GM23338 (cell line): ENCODE measurements around the gene DUSP18. TPM values are rescaled to one million over a fixed set of nuclear protein-coding genes. Genes with fewer than 3 reads are reported as not detected.

ENCODE experiments used
- ATAC-seq: fragments of 200-7000 bp; cut with Tn5 transposase; 3 replicates; pipeline ENCODE4 v1.9.1; 2020
- DNase-seq: peaks from one replicate; pipeline ENCODE4 v3.0.0-alpha.2; 2015; ENCODE audit warnings: low spot score
- H2AFZ ChIP-seq: fragments of 200-600 bp; sonication (generic); 2 replicates; pipeline ENCODE4 v1.8.0; 2016; ENCODE audit warnings: antibody characterized with exemption, mild to moderate bottlenecking, moderate library complexity
- H3F3A ChIP-seq: fragments of 200-600 bp; sonication (generic); replicated peaks from 2 replicates; pipeline ENCODE4 v1.8.0; 2017; ENCODE audit warnings: antibody characterized with exemption, mixed run types, low read depth
- H3K27ac ChIP-seq: fragments of 200-600 bp; sonication (generic); 2 replicates; pipeline ENCODE4 v1.6.1; 2016; ENCODE audit warnings: low read depth
- H3K27me3 ChIP-seq: fragments of 200-600 bp; sonication (generic); 2 replicates; pipeline ENCODE4 v1.8.0; 2016; ENCODE audit warnings: mild to moderate bottlenecking, mixed run types, moderate library complexity; ENCODE audit not compliant: insufficient read depth
- H3K36me3 ChIP-seq: fragments of 200-600 bp; sonication (generic); 2 replicates; pipeline ENCODE4 v1.8.0; 2016; ENCODE audit warnings: mild to moderate bottlenecking; ENCODE audit not compliant: insufficient read depth
- H3K4me1 ChIP-seq: fragments of 200-600 bp; sonication (generic); 2 replicates; pipeline ENCODE4 v1.8.0; 2016; ENCODE audit warnings: mild to moderate bottlenecking, moderate library complexity; ENCODE audit not compliant: insufficient read depth
- H3K4me2 ChIP-seq: fragments of 200-600 bp; sonication (generic); 2 replicates; pipeline ENCODE4 v1.7.1; 2017; ENCODE audit warnings: mixed run types
- H3K4me3 ChIP-seq: fragments of 200-600 bp; sonication (generic); 2 replicates; pipeline ENCODE4 v1.6.1; 2016; ENCODE audit warnings: mixed run types
- H3K79me2 ChIP-seq: fragments of 200-600 bp; sonication (generic); replicated peaks from 2 replicates; pipeline ENCODE4 v1.8.0; 2017; ENCODE audit warnings: mild to moderate bottlenecking; ENCODE audit not compliant: insufficient read depth
- H3K9me2 ChIP-seq: fragments of 200-600 bp; sonication (generic); 2 replicates; pipeline ENCODE4 v1.8.0; 2017; ENCODE audit not compliant: insufficient read depth
- H4K20me1 ChIP-seq: fragments of 200-600 bp; sonication (generic); replicated peaks from 2 replicates; pipeline ENCODE4 v1.8.0; 2017; ENCODE audit warnings: mild to moderate bottlenecking; ENCODE audit not compliant: insufficient read depth
- H3K27ac Mint-ChIP-seq: 2 replicates; pipeline ENCODE4 v1.8.0; 2020; ENCODE audit warnings: inconsistent platforms, mild to moderate bottlenecking, moderate library complexity, mixed read lengths
- H3K27me3 Mint-ChIP-seq: 3 replicates; pipeline ENCODE4 v1.8.0; 2022; ENCODE audit warnings: low read depth, mild to moderate bottlenecking, moderate library complexity, mixed read lengths, inconsistent platforms; ENCODE audit not compliant: insufficient read depth, poor library complexity
- H3K36me3 Mint-ChIP-seq: 3 replicates; pipeline ENCODE4 v1.8.0; 2021; ENCODE audit warnings: low read depth, mild to moderate bottlenecking, inconsistent platforms, moderate library complexity, mixed read lengths
- H3K4me1 Mint-ChIP-seq: 3 replicates; pipeline ENCODE4 v1.8.0; 2020; ENCODE audit warnings: mild to moderate bottlenecking, inconsistent platforms, mixed read lengths
- H3K4me3 Mint-ChIP-seq: 3 replicates; pipeline ENCODE4 v1.8.0; 2021; ENCODE audit warnings: moderate library complexity, mild to moderate bottlenecking, inconsistent platforms, mixed read lengths
- H3K9me3 Mint-ChIP-seq: 3 replicates; pipeline ENCODE4 v1.8.0; 2020; ENCODE audit warnings: moderate library complexity, mild to moderate bottlenecking, inconsistent platforms, mixed read lengths
- CREB1 ChIP-seq: fragments of 250-450 bp; sonication (Bioruptor Pico); IDR thresholded peaks from 2 replicates; pipeline ENCODE4 v1.5.0; 2020; ENCODE audit warnings: low read depth, mild to moderate bottlenecking, moderate library complexity
- CTCF ChIP-seq, 2 experiments: fragments of 200-600 bp in 1 of 2; sonication (generic) in 1 of 2; conservative IDR thresholded peaks; 2 replicates each; pipeline versions ENCODE4 v1.5.1 to v1.6.1; 2016 to 2017; ENCODE audit warnings: antibody characterized with exemption in 2 of 2, low read depth in 2 of 2, mild to moderate bottlenecking in 2 of 2, moderate library complexity in 1 of 2
- ETS1 ChIP-seq: IDR thresholded peaks from 2 replicates; pipeline ENCODE4 v1.6.1; 2016; ENCODE audit warnings: antibody characterized with exemption
- EZH2 ChIP-seq: fragments of 200-600 bp; sonication (generic); IDR thresholded peaks from one replicate; pipeline ENCODE4 v1.8.0; 2017; ENCODE audit warnings: antibody characterized with exemption, mild to moderate bottlenecking, low read depth; ENCODE audit not compliant: unreplicated experiment
- EZH2phosphoT487 ChIP-seq: fragments of 200-600 bp; sonication (generic); IDR thresholded peaks from one replicate; pipeline ENCODE4 v1.8.1; 2018; ENCODE audit warnings: antibody characterized with exemption; ENCODE audit not compliant: unreplicated experiment
- JUNB ChIP-seq: IDR thresholded peaks from one replicate; pipeline ENCODE4 v1.6.1; 2016; ENCODE audit warnings: antibody characterized with exemption; ENCODE audit not compliant: unreplicated experiment
- NANOG ChIP-seq: IDR thresholded peaks from 2 replicates; pipeline ENCODE4 v1.6.1; 2016; ENCODE audit warnings: antibody characterized with exemption, borderline replicate concordance
- POLR2AphosphoS5 ChIP-seq: IDR thresholded peaks from 2 replicates; pipeline ENCODE4 v1.6.1; 2016; ENCODE audit warnings: antibody characterized with exemption, low read depth
- REST ChIP-seq: IDR thresholded peaks from one replicate; pipeline ENCODE4 v1.6.1; 2018; ENCODE audit warnings: antibody characterized with exemption; ENCODE audit not compliant: unreplicated experiment
- STAT1 ChIP-seq: IDR thresholded peaks from one replicate; pipeline ENCODE4 v1.6.1; 2016; ENCODE audit warnings: antibody characterized with exemption; ENCODE audit not compliant: unreplicated experiment
- ZNF114 ChIP-seq: fragments of 250-450 bp; sonication (Bioruptor Pico); IDR thresholded peaks from 2 replicates; pipeline ENCODE4 v1.5.0; 2020; ENCODE audit warnings: mild to moderate bottlenecking, moderate library complexity
- ZNF331 ChIP-seq: fragments of 250-450 bp; sonication (Bioruptor Pico); IDR thresholded peaks from 2 replicates; pipeline ENCODE4 v1.5.0; 2020; ENCODE audit warnings: low read depth, mild to moderate bottlenecking, moderate library complexity
- ZNF462 ChIP-seq: fragments of 250-450 bp; sonication (Bioruptor Pico); IDR thresholded peaks from 2 replicates; pipeline ENCODE4 v1.5.0; 2020; ENCODE audit warnings: mild to moderate bottlenecking, moderate library complexity
- polyA plus RNA-seq: library from polyadenylated mRNA; unstranded; fragments of >200 nt; fragmentation: Nextera tagmentation; extraction: Ambion mirVana; gene quantifications from 2 replicates; pipeline ENCODE4 v1.2.1, GENCODE V29; 2016
- total RNA-seq: library from RNA; depleted of rRNA; stranded (reverse); fragments of >200 nt; shearing (Covaris generic); gene quantifications from 2 replicates; pipeline ENCODE4 v1.2.3, GENCODE V29; 2014

DUSP18 gene
- total and polyA plus RNA-seq, 2 experiments from 2014 or later: 2.2 to 2.7 TPM

GRCh38 chr22:30680991-30681770 lies 13.5 kb upstream of the DUSP18 start:
- H3K4me3 ChIP-seq: no peak overlapping the region
- no peaks in the 10 kb centered on the region for H3K36me3 ChIP-seq
- no peaks in the 10 kb centered on the region for H4K20me1 ChIP-seq
- no peaks in the 10 kb centered on the region for H3K79me2 ChIP-seq
- no peaks in the 10 kb centered on the region for H3F3A ChIP-seq
- H3K9me2 ChIP-seq: no peaks in the 10 kb centered on the region
- Mint-ChIP-seq H3K36me3 (no peaks in the 10 kb centered on the region), H3K4me3 (no peak overlapping the region), H3K27ac (no peak overlapping the region), H3K9me3 (no peaks in the 10 kb centered on the region), H3K4me1 (peaks cover 25% of the 10 kb centered on the region), H3K27me3 (peaks cover 5% of the 10 kb centered on the region)
- H3K27me3 ChIP-seq: no peaks in the 10 kb centered on the region
- H3K4me2 ChIP-seq: peak overlapping the region; percentile 55; the same call in 1 of the 2 replicates
- TF ChIP-seq ETS1 (no peak), ZNF462 (no peak), ZNF114 (CRISPR knock-in tag) (no peak), ZNF331 (no peak), STAT1 (no peak), JUNB (no peak), POLR2AphosphoS5 (no peak), NANOG (no peak), REST (no peak), CTCF (conservative IDR thresholded peaks at IDR 0.05; ENCODE audit: low read depth in 2 of 2) (no peak), EZH2 (no peak), CREB1 (CRISPR knock-in tag) (no peak), EZH2phosphoT487 (no peak)
- ATAC-seq (peak; percentile 78), DNase-seq (no peak)
- H2AFZ ChIP-seq: no peak overlapping the region
- peaks cover 15% of the 10 kb centered on the region; the same call in 1 of the 2 replicates for H3K4me1 ChIP-seq
- no peak overlapping the region for H3K27ac ChIP-seq
